ENCODE data around the gene ABR.

- TF ChIP-seq, protein P1, sequence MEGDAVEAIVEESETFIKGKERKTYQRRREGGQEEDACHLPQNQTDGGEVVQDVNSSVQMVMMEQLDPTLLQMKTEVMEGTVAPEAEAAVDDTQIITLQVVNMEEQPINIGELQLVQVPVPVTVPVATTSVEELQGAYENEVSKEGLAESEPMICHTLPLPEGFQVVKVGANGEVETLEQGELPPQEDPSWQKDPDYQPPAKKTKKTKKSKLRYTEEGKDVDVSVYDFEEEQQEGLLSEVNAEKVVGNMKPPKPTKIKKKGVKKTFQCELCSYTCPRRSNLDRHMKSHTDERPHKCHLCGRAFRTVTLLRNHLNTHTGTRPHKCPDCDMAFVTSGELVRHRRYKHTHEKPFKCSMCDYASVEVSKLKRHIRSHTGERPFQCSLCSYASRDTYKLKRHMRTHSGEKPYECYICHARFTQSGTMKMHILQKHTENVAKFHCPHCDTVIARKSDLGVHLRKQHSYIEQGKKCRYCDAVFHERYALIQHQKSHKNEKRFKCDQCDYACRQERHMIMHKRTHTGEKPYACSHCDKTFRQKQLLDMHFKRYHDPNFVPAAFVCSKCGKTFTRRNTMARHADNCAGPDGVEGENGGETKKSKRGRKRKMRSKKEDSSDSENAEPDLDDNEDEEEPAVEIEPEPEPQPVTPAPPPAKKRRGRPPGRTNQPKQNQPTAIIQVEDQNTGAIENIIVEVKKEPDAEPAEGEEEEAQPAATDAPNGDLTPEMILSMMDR (IDR thresholded peaks at IDR 0.05): no peak
- no peak for TF ChIP-seq ZFX (IDR thresholded peaks at IDR 0.05; ENCODE audit: borderline replicate concordance)
Observed at GRCh38 chr17:1054656-1055055, 125.1 kb downstream of the ABR start.

All from 22Rv1 (cell line).